ENCODE data around the gene CERS3. TPM values are rescaled to one million over a fixed set of nuclear protein-coding genes. Genes with fewer than 3 reads are reported as not detected.
A peak's percentile ranks its signal among the peaks of the same experiment; 100 is the strongest.

CERS3 gene
- total RNA-seq, 2 experiments from 2014 or later: 0.60 to 0.62 TPM

DNA sequence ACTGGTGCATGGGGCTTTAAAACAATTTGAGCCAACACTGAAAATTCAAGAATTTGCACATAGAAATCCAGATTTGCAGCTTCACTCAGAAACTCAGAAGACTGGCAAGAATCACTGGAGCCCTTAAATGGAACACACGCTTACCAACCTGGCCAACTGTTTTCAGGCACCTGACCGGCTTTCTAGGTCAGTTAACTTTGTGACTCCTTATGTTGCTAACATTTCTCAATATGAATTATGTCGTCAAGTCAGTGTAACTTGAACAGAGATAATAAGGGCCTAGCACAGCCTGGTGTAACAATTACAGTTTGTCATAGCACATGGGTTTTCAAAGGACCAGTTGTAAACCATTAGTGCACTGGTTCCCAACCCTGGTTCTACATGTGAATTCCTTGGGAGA, 6.8 kb downstream of the CERS3 start:
- ChIA-PET CTCF (no interaction called here), POLR2A (no interaction called here)
- DNase-seq: no peak
- no peak overlapping the region for H3K4me3 Mint-ChIP-seq
- no peak overlapping the region for H3K27ac Mint-ChIP-seq
- H3K36me3 Mint-ChIP-seq (ENCODE audit: low read depth): peaks cover 11% of the 10 kb centered on the region
- H3K27me3 Mint-ChIP-seq: no peaks in the 10 kb centered on the region
- H3K4me1 Mint-ChIP-seq: peaks cover 22% of the 10 kb centered on the region
- peaks cover 8% of the 10 kb centered on the region for H3K9me3 Mint-ChIP-seq

DNA sequence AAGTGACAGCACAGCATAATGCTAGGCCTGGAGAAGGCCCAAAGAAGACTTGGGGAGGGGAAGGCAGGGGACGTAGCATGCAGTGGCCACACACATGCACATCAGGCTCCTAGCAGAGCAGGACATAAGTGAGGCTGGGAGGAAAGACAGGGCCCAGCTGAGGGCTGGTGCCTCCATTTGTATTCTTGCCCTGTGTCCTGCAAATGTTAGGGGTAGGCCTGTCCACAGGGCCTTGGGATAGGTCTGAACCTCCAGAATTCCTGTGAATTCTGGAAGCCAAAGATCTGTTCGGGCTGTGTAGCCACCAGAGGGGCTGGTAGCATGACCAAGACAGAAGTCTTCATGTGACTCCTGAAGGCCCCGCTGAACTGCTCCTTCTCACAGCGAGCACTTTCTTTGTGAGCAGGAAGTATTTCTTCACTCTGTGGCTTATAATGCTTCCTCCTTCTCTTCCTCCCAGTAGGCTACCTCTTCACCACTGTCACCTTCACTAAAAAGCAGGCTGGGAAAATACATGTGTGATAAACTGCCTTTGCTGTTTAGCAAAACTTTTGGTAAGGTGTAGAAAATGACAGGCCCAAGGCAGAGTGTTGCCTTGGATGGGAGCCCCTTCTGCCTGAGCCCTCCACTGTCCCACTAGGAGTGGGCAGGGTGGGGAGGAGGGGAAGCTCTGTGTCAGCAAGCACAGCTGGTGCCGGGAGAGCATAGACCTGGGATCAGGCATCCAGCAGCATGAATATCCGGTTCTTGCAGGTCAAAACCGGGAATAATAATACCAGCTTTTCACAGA, 8.4 kb downstream of the CERS3 start:
- Mint-ChIP-seq H3K4me1 (peaks cover 22% of the 10 kb centered on the region), H3K27ac (peak overlapping the region; percentile 90), H3K9me3 (peaks cover 8% of the 10 kb centered on the region), H3K36me3 (ENCODE audit: low read depth) (peaks cover 11% of the 10 kb centered on the region), H3K4me3 (no peak overlapping the region), H3K27me3 (no peaks in the 10 kb centered on the region)
- CTCF ChIA-PET: interaction anchor here (1.1 kb wide), 1 partner anchor 85 kb away, joined by 3 read pairs; no protein-coding TSS in a partner anchor
- POLR2A ChIA-PET: interaction anchor here (0.7 kb wide), 1 partner anchor 1840 kb away, joined by 3 read pairs; no protein-coding TSS in a partner anchor
- DNase-seq: no peak

DNA sequence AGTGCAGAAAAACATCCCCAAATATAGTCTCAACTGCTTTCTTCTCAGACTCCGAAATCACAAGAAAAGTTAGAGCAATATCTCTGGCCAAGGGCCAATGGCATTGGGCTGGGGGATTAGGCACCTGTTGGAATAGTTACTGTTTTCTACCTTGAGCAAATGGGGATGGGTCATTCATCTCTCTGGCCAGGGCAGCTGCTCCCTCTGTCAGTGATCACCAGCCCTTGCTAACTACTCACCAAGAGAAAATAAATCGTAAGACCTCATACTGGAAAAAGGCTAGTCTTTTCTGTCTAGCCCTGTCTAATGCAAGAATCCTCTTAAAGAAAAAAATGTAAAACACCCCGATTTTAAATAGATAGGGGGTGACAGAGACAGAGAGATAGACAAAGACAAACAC, 10.9 kb downstream of the CERS3 start:
- peaks cover 22% of the 10 kb centered on the region for H3K4me1 Mint-ChIP-seq
- no peak for DNase-seq
- H3K9me3 Mint-ChIP-seq: peaks cover 4% of the 10 kb centered on the region
- H3K36me3 Mint-ChIP-seq (ENCODE audit: low read depth): peaks cover 7% of the 10 kb centered on the region
- peaks cover 2% of the 10 kb centered on the region for H3K27me3 Mint-ChIP-seq
- no peak overlapping the region for H3K4me3 Mint-ChIP-seq
- CTCF ChIA-PET: no interaction called here
- no peak overlapping the region for H3K27ac Mint-ChIP-seq
- POLR2A ChIA-PET: no interaction called here

DNA sequence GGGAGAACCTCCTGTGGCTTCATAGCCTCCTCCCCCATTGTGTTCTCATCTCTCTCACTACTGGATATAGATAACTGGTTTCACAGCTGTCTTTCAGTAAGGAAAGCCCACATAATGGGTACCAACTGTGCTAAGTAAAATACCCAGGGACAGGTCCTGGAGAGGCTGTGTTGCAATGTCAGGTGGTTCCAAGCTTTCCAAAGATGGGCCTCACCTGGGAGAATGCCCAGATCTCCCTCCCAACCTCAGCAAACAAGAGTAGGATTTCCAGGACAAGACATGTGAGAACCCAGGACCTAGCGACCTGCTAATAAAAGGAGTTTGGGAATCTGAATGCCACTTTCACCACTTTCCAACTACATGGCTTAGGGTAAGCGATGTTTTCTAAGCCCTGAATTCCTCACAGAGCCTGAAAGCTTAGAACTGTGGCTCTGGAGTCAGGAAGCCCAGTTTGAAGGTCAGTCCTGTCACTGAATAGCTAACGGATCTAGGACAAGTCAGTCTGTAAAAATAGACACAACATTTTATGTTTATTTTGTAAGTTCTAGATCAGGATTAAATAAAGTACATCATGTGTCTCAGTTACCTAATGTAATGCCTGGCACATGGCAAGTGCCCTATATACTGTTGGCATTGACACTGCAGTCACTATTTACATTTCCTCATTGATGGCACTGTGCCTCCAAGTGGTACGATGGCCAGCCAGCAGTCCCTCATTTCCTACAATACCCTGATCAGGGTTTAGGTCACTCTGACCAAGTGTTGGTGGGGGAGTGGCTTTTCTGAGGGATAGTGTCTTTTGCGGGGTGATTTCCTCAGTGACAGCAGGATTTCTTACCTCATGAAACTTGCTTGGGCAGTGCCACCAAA, 11.9 kb downstream of the CERS3 start:
- DNase-seq: no peak
- H3K9me3 Mint-ChIP-seq: peaks cover 4% of the 10 kb centered on the region
- H3K4me1 Mint-ChIP-seq: peaks cover 22% of the 10 kb centered on the region
- peaks cover 3% of the 10 kb centered on the region for H3K27me3 Mint-ChIP-seq
- peaks cover 7% of the 10 kb centered on the region for H3K36me3 Mint-ChIP-seq (ENCODE audit: low read depth)
- H3K4me3 Mint-ChIP-seq: no peak overlapping the region
- no peak overlapping the region for H3K27ac Mint-ChIP-seq
- POLR2A ChIA-PET: no interaction called here
- CTCF ChIA-PET: interaction anchor here (0.6 kb wide), 1 partner anchor 50 kb away, joined by 3 read pairs; no protein-coding TSS in a partner anchor

DNA sequence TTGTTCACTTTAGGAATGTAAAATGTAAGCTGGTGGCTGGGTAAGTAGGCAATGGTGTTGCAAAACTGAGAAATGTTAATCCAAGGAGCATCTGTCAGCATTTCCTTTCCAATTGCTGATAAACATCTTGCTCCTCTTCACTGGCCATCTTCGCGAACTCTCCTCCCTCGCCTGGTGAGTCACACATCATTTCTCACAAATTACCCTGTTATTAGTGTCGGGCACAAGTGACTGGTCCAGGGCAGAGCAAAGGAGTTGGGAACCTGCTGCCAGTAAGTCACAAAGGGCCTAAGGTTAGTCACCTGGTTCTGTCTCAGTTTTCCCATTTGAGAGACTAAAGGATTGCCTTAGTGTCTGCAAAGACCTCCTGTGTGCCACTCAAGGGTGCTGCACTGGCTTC, 13.0 kb downstream of the CERS3 start:
- Mint-ChIP-seq H3K27ac (no peak overlapping the region), H3K4me3 (no peak overlapping the region), H3K4me1 (peaks cover 16% of the 10 kb centered on the region), H3K27me3 (peaks cover 3% of the 10 kb centered on the region), H3K9me3 (peaks cover 4% of the 10 kb centered on the region), H3K36me3 (ENCODE audit: low read depth) (peaks cover 7% of the 10 kb centered on the region)
- ChIA-PET CTCF (interaction anchor here (0.6 kb wide), 1 partner anchor 49 kb away, joined by 3 read pairs; no protein-coding TSS in a partner anchor), POLR2A (no interaction called here)
- no peak for DNase-seq

DNA sequence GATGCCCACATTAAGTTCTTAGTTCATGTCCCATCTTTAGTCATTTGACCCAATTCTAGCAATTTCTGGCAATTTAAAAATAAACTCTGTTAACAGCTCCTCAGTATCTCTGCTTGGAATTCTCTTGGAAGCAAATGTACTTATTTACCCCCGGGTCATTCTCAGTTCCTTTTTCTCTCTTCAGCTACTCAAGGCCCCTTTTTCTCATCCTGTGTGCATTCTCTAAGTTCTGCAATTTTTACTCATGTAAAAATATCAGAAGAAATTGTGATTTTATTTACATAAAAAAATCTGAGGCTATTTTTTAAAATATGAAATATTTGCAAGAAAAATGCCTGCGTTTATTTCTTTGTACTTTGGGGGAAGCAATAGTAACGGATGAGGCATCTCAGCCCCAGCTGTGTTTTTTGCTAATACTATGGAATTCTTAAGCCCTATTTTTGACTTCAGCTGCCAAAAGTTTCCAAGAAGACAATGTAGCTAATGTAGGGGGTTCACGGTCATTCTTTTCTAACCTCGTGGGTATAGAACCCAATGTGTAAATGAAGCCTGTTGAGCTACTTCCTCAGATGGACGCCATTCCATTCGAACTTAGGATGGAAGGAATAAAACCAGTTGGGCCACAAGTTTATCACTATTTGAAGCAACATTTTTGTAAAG, 20.0 kb downstream of the CERS3 start:
- no peak for DNase-seq
- Mint-ChIP-seq H3K27ac (no peak overlapping the region), H3K27me3 (peaks cover 3% of the 10 kb centered on the region), H3K36me3 (ENCODE audit: low read depth) (no peaks in the 10 kb centered on the region), H3K9me3 (no peaks in the 10 kb centered on the region), H3K4me1 (no peaks in the 10 kb centered on the region), H3K4me3 (no peak overlapping the region)
- ChIA-PET POLR2A (no interaction called here), CTCF (interaction anchor here (1.0 to 1.2 kb wide), 2 partner anchors 20 to 26 kb away, joined by 3 read pairs; partner anchors contain the start of gene CERS3)

DNA sequence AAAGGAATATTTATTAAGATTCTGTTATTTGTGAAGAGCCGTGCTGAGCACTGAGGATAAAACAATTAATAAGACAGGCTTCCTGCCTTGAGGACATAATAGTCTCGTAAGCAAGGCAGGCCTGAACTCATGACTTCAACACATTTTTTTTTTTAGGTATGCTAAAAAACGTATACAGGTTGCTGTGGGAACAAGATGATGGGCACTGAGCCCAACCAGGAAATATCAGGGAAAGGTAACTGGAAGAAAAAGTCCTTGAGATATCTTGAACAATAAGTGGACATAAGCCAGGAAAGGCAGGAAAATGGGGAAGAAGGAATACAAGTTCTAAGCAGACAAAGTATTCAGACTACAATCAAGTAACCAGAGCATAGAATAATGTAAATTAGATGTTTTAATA, 26.1 kb downstream of the CERS3 start:
- CTCF ChIA-PET: no interaction called here
- no peak for DNase-seq
- Mint-ChIP-seq H3K4me3 (no peak overlapping the region), H3K9me3 (peaks cover 2% of the 10 kb centered on the region), H3K27me3 (peaks cover 2% of the 10 kb centered on the region), H3K27ac (no peak overlapping the region), H3K4me1 (no peaks in the 10 kb centered on the region), H3K36me3 (ENCODE audit: low read depth) (no peaks in the 10 kb centered on the region)
- POLR2A ChIA-PET: no interaction called here

DNA sequence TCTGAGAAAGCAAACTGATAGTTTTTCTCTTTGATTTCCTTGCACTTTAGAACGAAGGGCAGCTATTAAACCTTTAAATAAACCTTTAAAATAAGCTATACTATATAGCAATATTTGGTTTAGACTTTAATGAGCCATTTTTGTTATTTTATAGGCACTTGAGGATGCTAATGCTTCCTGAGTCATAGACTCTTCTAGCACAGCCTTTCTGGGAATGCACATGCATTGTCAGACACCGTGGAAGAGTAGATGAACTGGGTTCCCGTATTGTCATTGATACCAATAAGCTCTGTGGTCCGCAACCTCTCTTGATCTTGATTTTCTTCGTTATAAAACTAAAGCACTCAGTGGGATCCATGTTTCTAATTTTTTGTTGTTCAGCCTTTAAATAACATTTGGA, 27.6 kb downstream of the CERS3 start:
- no peak overlapping the region for H3K27ac Mint-ChIP-seq
- no peak for DNase-seq
- ChIA-PET CTCF (interaction anchor here (0.5 to 1.3 kb wide), 2 partner anchors 151 to 171 kb away, joined by 3 read pairs; no protein-coding TSS in a partner anchor), POLR2A (no interaction called here)
- peaks cover 2% of the 10 kb centered on the region for H3K27me3 Mint-ChIP-seq
- no peaks in the 10 kb centered on the region for H3K36me3 Mint-ChIP-seq (ENCODE audit: low read depth)
- H3K4me1 Mint-ChIP-seq: no peaks in the 10 kb centered on the region
- H3K9me3 Mint-ChIP-seq: peaks cover 2% of the 10 kb centered on the region
- H3K4me3 Mint-ChIP-seq: no peak overlapping the region

DNA sequence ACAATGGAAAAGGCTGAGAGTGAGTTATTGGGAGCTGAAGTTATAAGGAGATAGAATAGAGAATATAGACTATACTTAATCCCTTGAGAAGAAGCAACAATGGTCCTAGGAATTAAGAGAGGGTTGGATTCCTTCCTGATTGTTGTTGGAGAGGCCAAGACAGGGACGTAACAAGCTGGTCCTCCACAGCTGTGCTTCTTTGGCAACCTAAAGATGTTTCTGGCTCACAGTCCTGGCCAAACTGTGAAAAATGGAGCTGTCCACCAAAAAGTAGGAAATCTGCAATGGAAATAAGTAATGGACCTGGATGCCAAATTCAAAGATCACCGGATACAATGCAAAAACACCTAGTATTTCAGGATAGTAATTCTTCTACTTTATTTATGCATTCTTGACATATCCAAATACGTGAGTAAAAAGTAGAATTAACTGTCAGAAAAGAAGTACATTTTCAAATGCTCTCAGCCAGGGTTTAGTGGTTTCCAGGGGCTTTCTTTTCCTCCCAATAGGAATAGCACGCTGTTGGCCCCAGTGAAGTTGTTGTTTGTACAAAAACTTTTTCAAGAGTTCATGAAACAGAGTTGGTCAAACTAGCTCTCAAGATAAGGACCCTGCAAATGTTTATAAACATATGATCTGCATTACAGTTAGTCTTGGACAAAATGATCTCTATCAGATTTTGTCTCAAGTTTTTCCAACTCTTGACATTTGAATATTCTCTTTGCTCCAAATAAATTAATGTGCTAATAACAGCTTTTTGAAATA, 28.3 kb downstream of the CERS3 start:
- no peaks in the 10 kb centered on the region for H3K4me1 Mint-ChIP-seq
- H3K4me3 Mint-ChIP-seq: no peak overlapping the region
- ChIA-PET CTCF (interaction anchor here (0.5 to 1.3 kb wide), 3 partner anchors 34 to 172 kb away, joined by 3 read pairs; no protein-coding TSS in a partner anchor), POLR2A (no interaction called here)
- peaks cover 2% of the 10 kb centered on the region for H3K27me3 Mint-ChIP-seq
- H3K9me3 Mint-ChIP-seq: peaks cover 2% of the 10 kb centered on the region
- no peak for DNase-seq
- H3K27ac Mint-ChIP-seq: no peak overlapping the region
- H3K36me3 Mint-ChIP-seq (ENCODE audit: low read depth): no peaks in the 10 kb centered on the region

DNA sequence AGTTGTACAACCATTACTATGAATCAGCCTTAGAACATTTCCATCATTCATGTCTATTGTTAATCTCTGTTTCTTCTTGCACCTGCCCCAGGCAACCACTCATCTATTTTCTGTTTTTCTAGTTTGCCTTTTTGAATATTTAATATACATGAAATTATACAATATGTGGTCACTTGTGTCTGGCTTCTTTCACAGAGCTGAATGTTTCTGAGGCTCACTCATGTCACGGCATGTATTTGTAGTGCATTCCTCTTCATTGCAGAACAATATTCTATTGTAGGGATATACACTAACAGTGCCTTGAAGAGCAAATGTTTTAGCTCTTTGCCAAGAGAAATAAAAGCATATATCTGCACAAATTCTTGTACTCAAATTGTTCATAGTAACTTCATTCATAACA, 32.9 kb downstream of the CERS3 start:
- H3K4me1 Mint-ChIP-seq: no peaks in the 10 kb centered on the region
- H3K36me3 Mint-ChIP-seq (ENCODE audit: low read depth): no peaks in the 10 kb centered on the region
- POLR2A ChIA-PET: no interaction called here
- no peak for DNase-seq
- no peaks in the 10 kb centered on the region for H3K27me3 Mint-ChIP-seq
- no peak overlapping the region for H3K27ac Mint-ChIP-seq
- CTCF ChIA-PET: interaction anchor here (0.6 kb wide), 1 partner anchor 388 kb away, joined by 3 read pairs; no protein-coding TSS in a partner anchor
- peaks cover 2% of the 10 kb centered on the region for H3K9me3 Mint-ChIP-seq
- no peak overlapping the region for H3K4me3 Mint-ChIP-seq

DNA sequence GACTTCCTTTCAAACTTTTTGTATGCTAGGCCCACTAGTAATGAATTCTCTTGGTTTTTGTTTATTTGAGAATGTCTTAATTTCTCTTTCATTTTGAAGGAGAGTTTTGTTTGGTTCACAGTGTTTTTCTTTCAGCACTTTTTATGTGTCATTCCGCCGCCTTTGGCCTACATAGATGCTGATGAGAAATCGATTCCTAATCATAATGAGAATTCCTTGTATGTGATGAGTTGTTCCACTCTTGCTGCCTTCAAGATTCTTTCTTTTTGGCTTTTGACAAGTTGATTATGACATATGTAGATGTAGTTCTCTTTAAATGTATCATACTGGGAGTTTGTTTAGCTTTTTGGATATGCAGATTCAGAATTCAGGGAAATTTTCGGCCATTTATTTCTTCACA, 35.5 kb downstream of the CERS3 start:
- CTCF ChIA-PET: no interaction called here
- peaks cover 2% of the 10 kb centered on the region for H3K9me3 Mint-ChIP-seq
- no peak for DNase-seq
- POLR2A ChIA-PET: no interaction called here
- no peaks in the 10 kb centered on the region for H3K36me3 Mint-ChIP-seq (ENCODE audit: low read depth)
- H3K4me1 Mint-ChIP-seq: no peaks in the 10 kb centered on the region
- H3K27me3 Mint-ChIP-seq: no peaks in the 10 kb centered on the region
- H3K27ac Mint-ChIP-seq: no peak overlapping the region
- H3K4me3 Mint-ChIP-seq: no peak overlapping the region

DNA sequence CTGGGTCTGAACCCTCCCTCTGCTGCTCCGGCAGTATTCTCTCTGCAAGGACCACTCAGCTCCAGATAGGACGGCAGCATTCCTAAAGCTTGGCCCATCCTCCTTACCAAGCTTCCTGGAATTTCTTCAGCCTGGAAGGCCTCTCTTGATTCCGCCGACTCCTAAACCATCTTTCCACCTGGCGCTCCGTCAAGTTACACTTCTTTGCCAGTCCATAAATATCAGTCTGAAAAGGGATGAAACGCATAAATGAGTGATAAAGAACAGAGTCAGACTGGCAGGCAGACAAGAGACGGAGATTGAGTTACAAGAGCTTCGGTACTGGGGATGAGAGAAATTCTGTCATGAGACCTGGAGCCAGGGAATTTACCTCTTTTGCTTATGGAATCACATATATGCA, 44.3 kb downstream of the CERS3 start:
- H3K4me3 Mint-ChIP-seq: no peak overlapping the region
- no peak for DNase-seq
- H3K4me1 Mint-ChIP-seq: no peaks in the 10 kb centered on the region
- H3K36me3 Mint-ChIP-seq (ENCODE audit: low read depth): no peaks in the 10 kb centered on the region
- H3K27ac Mint-ChIP-seq: no peak overlapping the region
- POLR2A ChIA-PET: no interaction called here
- no peaks in the 10 kb centered on the region for H3K27me3 Mint-ChIP-seq
- CTCF ChIA-PET: no interaction called here
- H3K9me3 Mint-ChIP-seq: peaks cover under 1% of the 10 kb centered on the region

Data from activated CD4-positive, alpha-beta T cell treated with anti-CD3 and anti-CD28 coated beads, Interleukin-2, amount 10 ng/mL, durations not matched to agents 7 days and 5 days (primary cell).